Fibroblast of pulmonary artery (primary cell): ENCODE results near the gene AHDC1.

Source experiments
- DNase-seq: peaks from one replicate; pipeline ENCODE4 v3.0.0-alpha.2; 2010; ENCODE audit warnings: low read depth
- H3K4me3 ChIP-seq: replicated peaks from 2 replicates; pipeline ENCODE4 v1.5.1; 2011; ENCODE audit warnings: low read depth, mild to moderate bottlenecking, control low read depth, low read length, moderate library complexity
- CTCF ChIP-seq: IDR thresholded peaks from 2 replicates; pipeline ENCODE4 v1.5.1; 2011; ENCODE audit warnings: mild to moderate bottlenecking, control low read depth, low read length, inconsistent platforms; ENCODE audit errors: missing control alignments

AHDC1 gene

GRCh38 chr1:27536767-27537166 lies 67.2 kb downstream of the AHDC1 start:
- no peak overlapping the region for H3K4me3 ChIP-seq
- peak; percentile 76 for DNase-seq
- no peak for TF ChIP-seq CTCF

- TF ChIP-seq CTCF, result no peak
- H3K4me3 ChIP-seq, result no peak overlapping the region
These were observed 67.8 kb downstream of the AHDC1 start for GRCh38 chr1:27536010-27536757.

GRCh38 chr1:27535386-27535785 lies 68.6 kb downstream of the AHDC1 start:
- TF ChIP-seq CTCF, result no peak
- H3K4me3 ChIP-seq, result no peak overlapping the region
- no peak for DNase-seq

More at GRCh38 chr1:27536010-27536757, 67.8 kb downstream of the AHDC1 start:
- DNase-seq, result no peak

GRCh38 chr1:27531959-27532685 lies 71.8 kb downstream of the AHDC1 start:
- H3K4me3 ChIP-seq, result no peak overlapping the region
- TF ChIP-seq CTCF, result no peak
- no peak for DNase-seq

- H3K4me3 ChIP-seq, result no peak overlapping the region
- no peak for TF ChIP-seq CTCF
- DNase-seq, result no peak
These were observed 73.8 kb downstream of the AHDC1 start for GRCh38 chr1:27530192-27530591.

- no peak for DNase-seq
- TF ChIP-seq CTCF, result no peak
- no peak overlapping the region for H3K4me3 ChIP-seq
These were observed 74.3 kb downstream of the AHDC1 start for GRCh38 chr1:27529704-27530018.
